GM18520 (cell line): ENCODE results near the gene LSM7.

Source experiments
- ATAC-seq: cut with Tn5 transposase; IDR thresholded peaks from one replicate; pipeline ENCODE4 v1.9.1; 2021; ENCODE audit not compliant: unreplicated experiment

The LSM7 gene

DNA sequence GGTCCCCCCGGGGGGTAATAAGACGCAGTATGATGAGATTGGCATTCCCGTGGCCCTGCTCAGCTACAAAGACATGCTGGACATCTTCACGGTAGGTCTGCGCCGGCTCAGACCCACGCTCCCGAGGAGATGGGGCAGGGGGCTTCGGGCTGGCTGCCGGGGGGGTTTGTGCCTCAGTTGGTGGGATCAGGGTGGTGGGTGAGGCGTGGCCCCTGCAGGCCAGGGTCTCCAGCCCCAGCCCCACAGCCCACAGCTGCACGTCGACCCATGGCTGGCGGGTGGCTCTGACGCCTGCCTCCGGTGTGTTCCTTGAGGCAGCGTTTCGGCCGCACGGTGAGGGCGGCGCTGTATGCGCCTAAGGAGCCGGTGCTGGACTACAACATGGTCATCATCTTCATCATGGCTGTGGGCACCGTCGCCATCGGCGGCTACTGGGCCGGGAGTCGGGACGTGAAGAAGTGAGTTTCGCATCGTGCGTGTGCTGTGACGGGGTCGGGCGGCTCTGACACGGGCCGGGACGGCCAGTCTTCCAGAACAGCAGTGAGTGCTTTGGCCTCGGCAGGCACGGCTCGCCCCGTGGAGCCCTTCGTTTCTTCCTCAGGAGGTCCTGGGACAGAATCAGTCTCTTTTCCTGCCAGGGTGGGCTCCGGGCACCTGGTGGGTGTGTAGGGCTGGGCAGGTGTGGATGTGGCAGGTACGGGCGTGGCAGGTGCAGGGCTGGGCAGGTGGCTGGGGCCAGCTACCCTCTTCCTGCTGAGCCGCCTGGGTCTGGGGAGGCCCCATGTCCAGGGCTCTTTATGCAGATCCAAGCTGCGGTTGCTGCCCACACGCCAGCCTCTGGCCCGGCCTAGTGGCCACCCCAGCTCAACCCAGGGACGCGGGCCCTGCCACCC lies 10.6 kb upstream of the LSM7 start:
- ATAC-seq: no peak

DNA sequence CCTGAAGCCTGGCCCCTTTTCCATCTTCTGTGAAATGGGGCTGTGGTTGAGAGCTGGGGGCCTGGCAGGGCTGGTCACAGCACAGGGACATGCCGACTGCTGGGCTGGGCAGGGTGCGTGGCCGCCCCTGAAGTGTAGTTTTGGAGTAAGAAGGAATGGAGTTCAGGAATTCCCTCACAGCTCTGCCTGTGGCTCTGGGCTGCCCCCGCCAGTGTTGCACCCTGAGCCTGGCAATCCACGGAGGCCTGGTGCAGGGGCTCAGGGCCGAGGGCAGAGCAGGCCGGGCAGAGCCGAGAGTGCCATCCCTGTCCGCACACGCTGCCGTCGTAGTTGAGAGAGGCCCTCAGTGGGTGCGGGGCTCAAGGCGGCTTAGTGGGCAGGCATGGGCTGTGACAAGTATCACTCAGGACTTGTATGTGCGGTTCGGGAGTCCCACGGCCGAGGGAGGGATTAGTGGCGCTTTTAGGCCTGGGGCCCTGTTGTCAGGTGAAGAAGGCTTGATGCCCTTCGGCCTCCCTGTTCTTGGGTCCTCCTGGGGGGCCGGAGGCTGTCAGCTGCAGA lies 9.7 kb upstream of the LSM7 start:
- no peak for ATAC-seq

DNA sequence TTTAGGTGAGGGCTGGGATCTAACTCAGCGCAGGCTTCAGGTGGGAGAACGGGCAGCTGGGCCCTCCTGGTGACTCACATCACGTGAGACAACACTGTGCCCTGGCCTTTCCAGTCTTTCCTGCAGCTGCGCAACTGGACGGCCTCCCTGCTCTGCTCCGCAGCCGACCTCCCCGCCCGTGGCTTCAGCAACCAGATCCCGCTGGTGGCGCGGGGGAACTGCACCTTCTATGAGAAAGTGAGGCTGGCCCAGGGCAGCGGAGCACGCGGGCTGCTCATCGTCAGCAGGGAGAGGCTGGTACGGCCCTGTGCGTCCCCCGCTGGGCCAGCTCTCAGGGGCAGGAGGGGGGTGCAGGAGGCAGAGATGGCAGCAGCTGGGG lies 8.9 kb upstream of the LSM7 start:
- ATAC-seq: no peak

GRCh38 chr19:2336528-2337328 lies 8.3 kb upstream of the LSM7 start:
- ATAC-seq: no peak

GRCh38 chr19:2335848-2336247 lies 7.5 kb upstream of the LSM7 start:
- no peak for ATAC-seq

- ATAC-seq: no peak
Measured at GRCh38 chr19:2334986-2335846, 6.8 kb upstream of the LSM7 start.

DNA sequence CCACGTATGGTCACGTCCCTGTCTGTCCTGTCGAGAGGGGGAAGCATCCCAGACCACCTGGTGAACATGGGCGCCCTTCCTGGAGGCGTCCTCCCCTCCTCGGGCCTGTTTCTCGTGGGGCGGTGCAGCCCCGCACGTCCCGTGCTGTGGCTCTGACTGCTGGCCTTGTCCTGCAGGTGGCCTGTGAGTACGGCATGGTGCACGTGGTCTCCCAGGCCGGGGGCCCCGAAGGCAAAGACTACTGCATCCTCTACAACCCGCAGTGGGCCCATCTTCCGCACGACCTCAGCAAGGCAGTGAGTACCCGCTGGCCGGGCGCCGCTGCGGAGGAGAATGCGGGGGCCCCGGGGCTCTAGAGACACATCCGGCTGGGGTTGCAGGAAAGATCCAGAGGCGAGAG lies 6.0 kb upstream of the LSM7 start:
- no peak for ATAC-seq

- no peak for ATAC-seq
Measured at GRCh38 chr19:2333807-2334211, 5.4 kb upstream of the LSM7 start.

DNA sequence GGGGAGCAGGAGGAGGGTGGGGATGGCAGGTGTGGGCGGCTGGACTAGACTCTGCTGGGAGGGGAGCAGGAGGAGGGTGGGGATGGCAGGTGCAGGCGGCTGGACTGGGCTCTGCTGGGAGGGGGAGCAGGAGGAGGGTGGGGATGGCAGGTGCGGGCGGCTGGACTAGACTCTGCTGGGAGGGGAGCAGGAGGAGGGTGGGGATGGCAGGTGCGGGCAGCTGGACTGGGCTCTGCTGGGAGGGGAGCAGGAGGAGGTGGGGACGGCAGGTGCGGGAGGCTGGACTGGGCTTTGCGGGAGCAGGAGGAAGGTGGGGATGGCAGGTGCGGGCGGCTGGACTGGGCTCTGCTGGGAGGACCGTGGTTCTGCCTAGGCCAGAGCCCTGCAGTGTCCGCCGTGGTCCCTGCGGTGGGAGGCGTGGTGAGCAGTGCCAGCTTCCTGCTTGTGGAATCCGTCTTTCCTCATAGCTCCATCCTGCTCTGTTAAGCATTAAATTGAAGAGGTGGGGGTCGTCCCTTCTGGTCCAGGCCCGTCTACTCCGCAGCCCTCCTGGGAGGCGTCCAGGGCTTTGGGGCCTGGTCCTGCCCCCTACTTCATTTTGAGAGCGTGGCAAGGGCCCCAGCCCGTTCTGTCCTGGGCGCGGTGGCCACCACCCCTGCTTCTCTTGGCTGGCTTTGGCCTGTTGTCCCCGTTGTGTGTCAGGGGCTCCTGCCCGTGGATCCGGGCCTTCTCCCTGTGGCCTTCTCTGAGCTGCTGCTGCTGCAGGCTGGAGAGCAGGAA lies 4.8 kb upstream of the LSM7 start:
- ATAC-seq: no peak

GRCh38 chr19:2332341-2333026 lies 4.1 kb upstream of the LSM7 start:
- ATAC-seq: no peak

GRCh38 chr19:2331601-2332246 lies 3.3 kb upstream of the LSM7 start:
- ATAC-seq: no peak

DNA sequence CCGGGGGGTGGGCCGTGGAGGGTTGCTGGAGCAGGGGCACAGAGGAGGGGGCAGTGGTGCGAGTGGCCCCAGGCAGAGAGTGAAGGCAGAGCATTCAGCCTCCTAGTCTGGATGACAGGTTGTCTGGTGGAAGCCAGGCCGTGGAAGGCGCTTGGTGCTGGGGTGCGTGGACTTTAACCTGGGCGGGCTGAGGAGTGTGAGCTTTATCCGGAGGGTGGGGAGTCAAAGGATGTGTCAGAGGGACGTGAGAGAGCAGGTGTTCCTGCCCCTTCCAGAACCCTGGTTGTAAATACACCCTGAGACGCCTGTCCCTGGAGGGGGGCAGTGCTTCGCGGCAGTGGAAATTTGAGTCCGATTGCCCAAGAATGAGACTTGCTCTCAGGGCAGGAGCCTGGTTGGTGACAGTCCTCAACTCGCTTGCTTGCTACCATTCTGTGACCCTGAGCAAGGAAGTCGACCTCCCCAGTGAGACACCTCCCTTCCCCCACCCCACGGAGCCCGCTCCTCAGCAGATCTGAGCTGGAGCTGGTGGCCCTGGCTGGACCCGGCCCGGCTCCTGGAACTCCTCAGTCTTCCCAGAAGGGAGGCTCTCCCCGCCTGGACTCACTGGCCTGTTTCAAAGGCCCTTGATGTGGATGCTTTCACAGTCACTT lies 2.4 kb upstream of the LSM7 start:
- ATAC-seq: no peak

DNA sequence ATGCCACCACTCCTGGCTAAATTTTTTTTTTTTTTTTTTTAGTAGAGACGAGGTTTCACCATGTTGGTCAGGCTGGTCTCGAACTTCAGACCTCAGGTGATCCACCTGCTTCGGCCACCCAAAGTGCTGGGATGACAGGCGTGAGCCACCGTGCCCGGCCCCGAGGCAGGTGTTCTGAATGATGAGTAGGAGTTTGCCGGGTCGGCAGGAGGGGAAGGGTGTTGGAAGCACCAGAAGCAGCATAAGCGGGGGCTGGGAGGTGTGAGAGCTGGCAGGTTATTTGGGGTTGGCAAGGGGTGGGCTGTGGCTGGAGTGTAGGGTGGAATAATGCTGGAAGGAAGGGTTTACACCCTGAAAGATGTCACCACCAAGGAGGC lies 1.9 kb upstream of the LSM7 start:
- ATAC-seq: no peak

GRCh38 chr19:2329501-2329916 lies 1.1 kb upstream of the LSM7 start:
- no peak for ATAC-seq

DNA sequence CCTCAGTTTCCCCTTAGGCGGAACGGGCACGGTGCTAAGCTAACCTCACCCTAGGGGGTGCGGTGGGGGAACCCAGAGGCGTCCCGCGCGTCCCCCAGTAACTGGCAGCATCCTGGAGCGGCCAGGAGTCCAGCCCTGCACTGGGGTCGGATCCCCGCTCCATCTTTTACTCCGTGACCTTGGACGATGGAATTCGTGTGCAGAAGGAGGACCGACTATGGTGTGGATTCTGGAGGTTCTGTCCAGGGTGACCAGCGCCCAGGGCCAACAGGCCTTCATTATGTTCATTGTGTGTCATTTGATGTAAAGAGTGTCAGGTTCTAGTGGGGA lies 728 bp upstream of the LSM7 start:
- no peak for ATAC-seq

DNA sequence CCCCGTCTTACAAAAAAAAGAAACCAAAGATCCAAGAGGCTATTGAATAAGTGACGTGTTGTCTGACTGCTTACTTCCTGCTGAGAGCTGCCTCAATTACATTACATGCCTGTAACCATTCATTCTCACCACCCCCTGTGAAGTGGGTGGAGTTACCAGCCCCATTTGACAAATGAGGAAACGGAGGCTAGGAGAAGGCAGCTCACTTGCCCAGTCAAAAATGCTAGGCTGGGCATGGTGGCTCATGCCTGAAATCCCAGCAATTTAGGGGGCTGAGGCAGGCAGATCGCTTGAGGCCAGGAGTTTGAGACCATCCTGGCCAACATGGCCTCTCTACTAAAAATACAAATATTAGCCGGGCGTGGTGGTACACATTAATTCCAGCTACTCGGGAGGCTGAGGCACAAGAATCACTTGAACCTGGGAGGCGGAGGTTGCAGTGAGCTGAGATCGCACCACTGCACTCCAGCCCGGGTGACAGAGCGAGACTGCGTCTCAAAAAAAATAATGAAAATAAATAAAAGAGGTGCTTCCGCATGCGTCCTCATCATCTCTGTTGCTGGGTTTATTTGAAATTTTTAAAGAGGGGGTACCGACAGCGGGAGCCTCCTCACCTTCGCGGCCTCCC lies 499 bp downstream of the LSM7 start:
- ATAC-seq: no peak

DNA sequence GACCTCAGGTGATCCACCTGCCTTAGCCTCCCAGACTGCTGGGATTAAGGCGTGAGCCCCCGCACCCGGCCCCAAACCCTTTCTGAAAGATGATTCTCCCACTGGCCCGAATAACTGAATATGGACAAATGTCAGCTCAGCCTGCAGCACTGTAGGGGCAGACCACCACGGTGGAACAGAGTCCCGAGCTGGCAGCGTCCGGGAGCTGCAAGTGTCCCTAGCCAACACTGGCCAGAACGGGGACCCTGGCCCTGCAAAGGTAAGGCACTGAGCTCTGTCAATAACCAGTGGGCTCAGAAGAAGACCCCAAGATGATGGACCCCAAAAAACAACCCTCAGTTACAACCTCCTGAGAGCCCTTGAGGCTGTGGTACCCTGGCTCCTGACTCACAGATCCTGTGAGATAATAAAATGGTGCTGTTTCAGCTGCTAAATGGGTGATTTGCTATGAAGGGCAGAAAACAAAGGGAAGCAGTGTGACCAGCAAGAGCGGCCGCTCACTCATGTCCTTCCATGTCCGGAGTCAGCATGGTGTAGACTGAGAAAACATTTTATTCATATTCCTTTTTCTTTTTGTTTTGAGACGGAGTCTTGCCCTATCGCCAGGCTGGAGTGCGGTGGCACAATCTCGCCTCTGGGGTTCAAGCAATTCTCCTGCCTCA lies 1.6 kb downstream of the LSM7 start:
- ATAC-seq: no peak
